HG03139 (cell line): ENCODE results near the gene GLIS1.

Experiments
- ATAC-seq: cut with Tn5 transposase; IDR thresholded peaks from one replicate; pipeline ENCODE4 v1.9.1; 2021; ENCODE audit not compliant: unreplicated experiment

Gene GLIS1

GRCh38 chr1:53719469-53719868 is 19.5 kb downstream of the GLIS1 start:
- ATAC-seq = no peak

GRCh38 chr1:53718443-53718842 is 20.5 kb downstream of the GLIS1 start:
- no peak for ATAC-seq

- ATAC-seq = no peak
Measured at GRCh38 chr1:53717025-53717804, 21.7 kb downstream of the GLIS1 start.

DNA sequence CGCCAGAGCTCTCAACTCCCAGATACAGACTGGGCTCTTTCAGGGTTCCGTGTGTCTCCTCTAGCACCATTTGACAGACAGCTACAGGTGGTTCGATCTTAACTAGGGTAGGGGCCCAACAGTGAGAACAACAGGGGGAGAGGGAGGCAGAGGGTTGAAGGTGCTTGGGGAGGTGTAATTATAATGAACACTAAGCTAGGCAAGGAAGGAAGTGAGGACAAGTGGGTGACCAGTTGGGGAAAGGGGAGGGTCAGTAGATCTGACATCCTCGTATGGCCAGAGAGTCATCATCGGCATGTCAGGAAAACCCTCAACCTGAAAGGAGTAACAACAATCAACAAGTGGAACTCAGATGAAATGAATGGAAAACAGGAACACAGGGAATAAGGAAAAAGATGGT is 22.8 kb downstream of the GLIS1 start:
- ATAC-seq = no peak

DNA sequence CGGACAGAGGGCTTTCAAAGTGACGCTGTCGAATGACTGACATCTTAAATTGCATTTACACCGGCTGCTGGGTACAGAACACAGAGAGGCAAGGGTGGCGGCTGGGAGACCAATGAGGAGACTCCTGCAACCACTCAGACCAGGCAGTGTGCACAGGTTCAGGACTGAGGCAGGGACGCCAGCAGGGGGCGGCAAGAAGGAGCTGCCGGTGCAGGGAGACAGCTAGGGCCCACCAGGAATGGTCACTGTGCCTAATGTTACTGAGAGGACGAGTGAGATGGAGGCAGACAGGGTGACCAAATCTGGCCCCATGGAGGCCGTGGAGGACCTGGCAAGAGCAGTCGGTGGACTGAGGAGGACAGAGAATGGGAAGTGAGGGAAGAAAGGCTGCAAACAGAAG is 23.5 kb downstream of the GLIS1 start:
- ATAC-seq = no peak

- no peak for ATAC-seq
Measured at GRCh38 chr1:53712276-53712675, 26.7 kb downstream of the GLIS1 start.

DNA sequence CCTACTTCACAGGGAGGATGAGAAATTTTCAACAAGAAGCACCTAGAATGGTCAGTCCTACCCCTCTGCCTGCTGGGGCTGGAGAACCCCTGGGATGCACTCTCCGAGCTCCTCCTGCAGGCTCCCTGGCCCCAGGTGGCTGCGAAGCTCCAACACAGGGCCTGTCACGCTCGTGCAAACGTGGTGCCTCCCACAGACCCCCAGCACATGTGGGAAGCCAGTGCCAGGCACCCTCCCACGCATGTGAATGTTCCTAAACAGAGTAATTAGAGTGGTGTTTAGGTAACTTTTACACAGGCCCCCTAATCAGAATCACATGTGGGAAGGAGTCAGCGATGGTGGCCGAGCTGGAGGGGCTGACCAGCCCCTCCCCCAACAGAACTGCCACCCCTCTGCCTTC is 28.4 kb downstream of the GLIS1 start:
- no peak for ATAC-seq

DNA sequence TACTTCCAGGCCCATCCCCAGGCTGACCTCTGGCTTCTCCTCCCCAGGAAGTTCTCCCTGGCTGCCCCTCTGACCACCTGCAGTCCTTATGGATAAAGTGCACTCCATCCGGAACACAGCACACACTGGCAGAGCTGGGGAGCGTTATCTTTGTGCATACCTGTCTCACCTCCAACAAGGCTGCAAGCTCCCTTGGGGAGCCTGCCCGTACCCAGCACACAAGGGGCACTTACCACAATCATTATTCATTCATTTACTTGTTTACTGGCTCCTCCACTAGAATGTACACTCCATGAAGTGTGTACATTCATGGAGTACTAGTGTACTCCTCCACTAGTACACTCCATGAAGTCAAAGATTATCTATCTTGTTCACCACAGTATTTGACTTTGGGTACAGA is 30.3 kb downstream of the GLIS1 start:
- ATAC-seq = no peak

GRCh38 chr1:53706356-53706755 is 32.6 kb downstream of the GLIS1 start:
- no peak for ATAC-seq

GRCh38 chr1:53705446-53706096 is 33.4 kb downstream of the GLIS1 start:
- no peak for ATAC-seq

GRCh38 chr1:53704804-53705445 is 34.0 kb downstream of the GLIS1 start:
- no peak for ATAC-seq

- no peak for ATAC-seq
Measured at GRCh38 chr1:53704304-53704703, 34.7 kb downstream of the GLIS1 start.

GRCh38 chr1:53703174-53703573 is 35.8 kb downstream of the GLIS1 start:
- no peak for ATAC-seq

DNA sequence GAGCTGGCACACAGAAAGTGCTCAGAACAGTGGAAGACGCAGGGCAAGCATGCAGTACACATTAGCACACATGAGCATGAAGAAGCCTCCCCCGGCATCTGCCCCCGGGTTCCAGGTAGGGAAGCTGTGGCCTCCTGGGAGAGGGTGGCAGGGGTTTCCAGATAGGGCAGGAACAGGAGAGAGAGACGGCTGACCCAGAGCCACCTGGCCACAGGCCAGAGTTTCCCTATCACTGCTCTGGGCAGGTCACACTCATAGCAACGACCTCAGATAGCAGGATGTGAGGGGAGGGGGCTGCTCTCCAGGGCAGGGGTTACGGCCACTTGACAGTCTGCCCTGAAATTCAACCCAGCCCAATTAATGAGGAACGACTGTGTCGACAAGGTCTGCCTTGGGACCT is 36.6 kb downstream of the GLIS1 start:
- ATAC-seq = no peak

GRCh38 chr1:53700776-53701175 is 38.2 kb downstream of the GLIS1 start:
- ATAC-seq = no peak

DNA sequence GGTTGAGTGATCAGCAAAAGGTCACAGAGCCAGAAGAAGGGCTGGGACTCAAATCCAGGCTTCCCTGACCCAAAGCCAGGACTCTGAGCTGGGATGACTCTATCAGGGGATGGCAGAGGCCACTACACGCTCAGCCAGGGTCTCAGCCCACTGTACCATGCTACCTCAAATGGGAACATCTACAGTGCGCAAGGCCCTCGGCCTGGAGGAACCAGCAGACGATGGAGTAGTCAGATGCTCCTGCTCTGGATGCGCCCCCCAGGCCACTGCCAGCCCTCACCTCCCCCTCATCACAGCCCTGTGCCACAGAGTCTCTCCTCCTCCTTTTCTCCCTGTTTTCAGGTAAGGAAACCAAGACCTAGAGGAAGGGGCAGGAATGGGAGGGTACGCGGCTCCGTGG is 39.0 kb downstream of the GLIS1 start:
- ATAC-seq = no peak

DNA sequence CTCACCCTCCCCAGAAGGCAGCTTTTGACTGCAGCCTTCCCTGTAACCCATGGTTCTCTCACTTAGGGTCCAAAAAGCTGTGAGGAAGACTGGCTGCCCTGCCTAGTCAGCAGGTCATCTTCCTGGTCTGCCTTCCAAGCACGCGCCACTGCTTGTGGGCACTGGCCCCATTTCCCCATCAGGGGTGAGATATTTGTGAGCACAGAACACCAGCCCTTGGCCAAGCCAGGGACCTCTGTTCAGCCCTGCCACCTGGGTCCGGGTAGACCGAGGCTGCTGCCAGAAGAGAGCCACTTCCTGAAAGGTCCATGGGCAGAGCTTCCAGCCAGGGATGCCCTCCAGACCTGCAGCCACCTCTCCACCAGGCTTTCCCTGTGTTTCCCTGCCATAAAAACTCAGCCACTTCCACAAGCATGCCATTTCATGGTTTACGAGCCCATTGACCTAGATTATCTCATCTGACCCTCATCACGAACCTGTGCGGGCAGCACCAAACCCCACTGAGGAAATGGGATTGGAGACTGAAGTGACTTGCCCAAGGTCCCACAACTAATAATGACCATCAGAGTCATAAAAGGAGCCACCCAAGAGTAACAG is 40.5 kb downstream of the GLIS1 start:
- no peak for ATAC-seq

DNA sequence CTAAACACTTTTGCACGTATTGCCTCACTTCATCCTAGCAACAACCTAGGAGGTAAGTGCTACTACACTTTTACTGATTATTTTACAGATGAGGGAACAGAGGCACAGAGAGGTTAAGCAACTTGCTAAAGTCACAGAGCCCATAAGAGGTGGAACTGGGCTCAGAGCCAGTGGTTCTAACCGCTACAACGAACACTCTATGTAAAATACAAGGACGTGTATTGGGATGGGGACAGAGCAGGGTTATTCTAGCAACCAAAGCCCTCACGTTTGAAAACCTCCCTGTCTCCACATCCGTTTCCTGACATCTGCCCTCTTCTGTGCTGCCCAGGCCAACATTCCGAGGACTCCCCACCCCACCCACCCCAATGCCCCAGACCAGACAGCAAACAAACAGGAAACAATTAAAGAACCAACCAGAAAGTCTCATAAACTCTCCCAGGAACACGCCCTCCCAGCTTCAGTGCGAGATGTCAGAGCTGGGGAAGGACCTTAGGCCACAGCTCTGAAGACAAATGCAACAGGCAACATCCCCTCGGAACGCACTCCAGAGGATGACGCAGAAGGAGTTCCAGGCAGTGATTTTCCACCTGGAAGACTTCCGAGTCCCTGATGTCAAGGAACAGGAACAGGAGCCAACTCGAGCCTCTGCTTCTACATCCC is 41.1 kb downstream of the GLIS1 start:
- no peak for ATAC-seq

- ATAC-seq = no peak
Measured at GRCh38 chr1:53696990-53697389, 42.0 kb downstream of the GLIS1 start.

DNA sequence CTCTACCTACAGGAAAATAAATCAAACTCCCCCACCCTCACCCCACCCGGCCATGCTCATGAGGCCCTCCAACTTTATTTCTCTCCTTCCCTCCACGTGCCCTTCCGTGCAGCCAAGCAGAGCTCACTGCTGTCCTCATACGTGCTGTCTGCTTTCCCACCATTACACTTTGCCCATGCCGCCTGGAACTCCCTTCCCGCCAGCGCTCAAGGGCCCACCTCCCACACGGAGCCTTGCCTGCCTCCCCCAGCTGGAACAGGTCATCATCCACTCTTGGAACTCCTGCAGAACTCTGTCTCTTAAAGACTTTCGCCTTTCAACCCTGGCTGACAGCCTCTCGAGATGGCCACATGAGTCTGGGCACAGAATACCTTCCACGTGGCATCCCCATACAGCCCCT is 42.4 kb downstream of the GLIS1 start:
- no peak for ATAC-seq

DNA sequence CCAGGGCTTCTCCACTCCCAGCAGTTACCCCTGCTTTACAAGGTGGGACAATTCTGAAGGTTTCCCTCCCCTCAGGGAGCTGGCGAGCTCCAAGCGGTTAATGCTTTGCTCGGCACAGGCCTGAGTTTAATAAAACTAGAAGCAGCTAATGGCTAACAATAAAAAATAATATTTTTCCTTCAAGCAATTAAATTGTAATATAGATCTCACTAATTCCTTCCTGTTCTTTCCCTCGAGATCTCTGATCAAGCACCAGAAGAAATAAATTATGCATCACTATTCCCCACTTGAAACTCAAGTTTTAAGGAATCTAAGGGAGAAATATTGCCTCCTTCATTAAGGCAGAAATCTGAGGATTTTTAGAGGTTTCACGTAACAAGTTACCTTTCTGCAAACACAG is 42.9 kb downstream of the GLIS1 start:
- no peak for ATAC-seq
